Heart left ventricle (tissue), 16 donors: Measurements from ENCODE around the gene OR5H14. TPM values are rescaled to one million over a fixed set of nuclear protein-coding genes. Genes with fewer than 3 reads are reported as not detected.

ENCODE experiments used
- ATAC-seq, 4 donors: fragments of 200-7000 bp; cut with Tn5 transposase; one replicate each; pipeline ENCODE4 v1.9.1; 2020 to 2022; ENCODE audit warnings: moderate library complexity in 4 of 4, mild to moderate bottlenecking in 3 of 4, moderate number of reproducible peaks in 1 of 4
- DNase-seq, 5 donors: peaks; one replicate each; pipeline ENCODE4 v3.0.0-alpha.2; 2020
- H3K27ac ChIP-seq, 12 donors: fragments of 200-600 bp; sonication (generic) in 4 of 12; one replicate each; pipeline versions ENCODE4 v1.5.0 to v1.8.0; 2016 to 2022; ENCODE audit warnings: mild to moderate bottlenecking in 2 of 12
- H3K27me3 ChIP-seq, 9 donors: fragments of 200-600 bp; sonication (generic) in 2 of 9; one replicate each; pipeline versions ENCODE4 v1.5.1 to v1.8.0; 2016 to 2022; ENCODE audit warnings: mild to moderate bottlenecking in 3 of 9
- H3K36me3 ChIP-seq, 9 donors: fragments of 200-600 bp; sonication (generic) in 2 of 9; one replicate each; pipeline versions ENCODE4 v1.5.0 to v1.8.0; 2018 to 2022; ENCODE audit warnings: mild to moderate bottlenecking in 2 of 9
- H3K4me1 ChIP-seq, 12 donors: fragments of 200-600 bp; sonication (generic) in 4 of 12; one replicate each; pipeline versions ENCODE4 v1.5.0 to v1.8.0; 2016 to 2022; ENCODE audit warnings: mild to moderate bottlenecking in 3 of 12
- H3K4me3 ChIP-seq, 12 donors: fragments of 200-600 bp; sonication (generic) in 4 of 12; one replicate each; pipeline versions ENCODE4 v1.5.0 to v1.8.0; 2017 to 2022; ENCODE audit warnings: mild to moderate bottlenecking in 9 of 12, moderate library complexity in 4 of 12
- H3K9me3 ChIP-seq, 12 donors: fragments of 200-600 bp; sonication (generic) in 4 of 12; one replicate each; pipeline versions ENCODE4 v1.5.0 to v1.8.0; 2016 to 2022; ENCODE audit warnings: mild to moderate bottlenecking in 1 of 12
- CTCF ChIP-seq, 12 donors: fragments of 200-600 bp; sonication (generic) in 4 of 12; IDR thresholded peaks; one replicate each; pipeline versions ENCODE4 v1.5.0 to v1.8.0; 2018 to 2022; ENCODE audit warnings: antibody characterized with exemption in 12 of 12, mild to moderate bottlenecking in 5 of 12
- POLR2A ChIP-seq, 2 donors: fragments of 450-650 bp; IDR thresholded peaks; one replicate each; pipeline ENCODE4 v1.6.1; 2017; ENCODE audit warnings: antibody characterized with exemption in 2 of 2, mild to moderate bottlenecking in 2 of 2, moderate library complexity in 2 of 2
- WGBS, 4 donors: extraction: QIAGEN DNeasy Blood & Tissue Kit in 2 of 4; methylation state at CpG; one replicate each; pipeline versions ENCODE4 v1.1.5 to v1.1.7; 2013 to 2018; 5-methylcytosine and 5-hydroxymethylcytosine counted together
- intact Hi-C, 10 donors: fragments of 100-400 bp; cut with DNase I; formaldehyde crosslinking; loops; one replicate each; pipeline versions ENCODE4 v1.11.1 to v1.14.2; 2022
- polyA plus RNA-seq, 2 donors: library from polyadenylated mRNA; stranded (reverse); fragments of 200-250 nt; gene quantifications; one replicate each; pipeline ENCODE4 v1.2.3, GENCODE V29; 2013
- total RNA-seq, 9 donors: library from RNA; depleted of rRNA in 2 of 9; stranded (reverse); fragments of >200 nt in 2 of 9; fragmentation: NEBNext Ultra II Directional in 3 of 9; extraction: Animal tissue kit (Norgen Biotek cat#: 25700) in 3 of 9; gene quantifications; one replicate each; pipeline versions ENCODE4 v1.1.0 to v1.2.4, GENCODE V29; 2016 to 2023
- donor health status: ischemic (EF 13 %, LVEDD 7.1; RV severe dilation, severe dysfunction).
- donor health status: healthy with polysubstance abuse.
- donor health status: DM: no; HTN: yes; CAD: no.
- donor health status: DM: no; HTN: no; CAD: no.
- donor health status: ischemic (EF 25% LVEDD 6.9; RV normal size, moderate dysfunction).
- donor health status: ischemic (EF 25% LVEDD 5.7; RV mildly dilated, moderate dysfunction).
- donor health status: healthy.
- donor health status: DM: yes; HTN: yes; CAD: no.
- donor health status: ischemic (EF 35%, LVEDD 5.7; RV mildly dilated, moderate dysfunction).
- donor health status: nonischemic (EF 11% LVEDD 7.7; RV severe dilation, severe dysfunction).
- donor health status: DM: yes; HTN: yes; CAD: no.
- donor health status: PGD.
- donor health status: ischemic (EF 29% LVEDD 5.4; RV normal size, mild dysfunction).
- donor health status: nonischemic (EF 23%, LVEDD 6.1; RV moderate dilation, normal function).

Gene OR5H14
- total and polyA plus RNA-seq, 11 donors = not detected

GRCh38 chr3:98151241-98151640 lies 4.0 kb downstream of the OR5H14 start:
- Histone ChIP-seq H3K27me3 (no peaks in the 10 kb centered on the region), H3K4me3 (no peak overlapping the region), H3K9me3 (no peaks in the 10 kb centered on the region), H3K36me3 (no peaks in the 10 kb centered on the region), H3K4me1 (no peaks in the 10 kb centered on the region), H3K27ac (no peak overlapping the region)
- intact Hi-C loops = no loop called here
- no peak for DNase-seq
- WGBS, 4 donors = 22 to 35% (median 29%) methylated on average over 5 of the region's 5 CpGs
- TF ChIP-seq POLR2A (IDR thresholded peaks at IDR 0.05) (no peak), CTCF (IDR thresholded peaks at IDR 0.05) (no peak)
- no peak for ATAC-seq

- intact Hi-C loops = no loop called here
- TF ChIP-seq CTCF (IDR thresholded peaks at IDR 0.05) = no peak
- TF ChIP-seq POLR2A (IDR thresholded peaks at IDR 0.05) = no peak
- ATAC-seq (no peak), DNase-seq (no peak)
- Histone ChIP-seq H3K4me3 (no peak within 1 kb of the TSS), H3K27ac (no peak within 1 kb of the TSS), H3K36me3 (no peaks in the 10 kb centered on the region), H3K27me3 (no peaks in the 10 kb centered on the region), H3K9me3 (no peaks in the 10 kb centered on the region), H3K4me1 (no peaks in the 10 kb centered on the region)
- WGBS, 4 donors = 91 to 96% (median 94%) methylated on average over 3 of the region's 3 CpGs
Observed at GRCh38 chr3:98166396-98166795, 19.1 kb downstream of the OR5H14 start, which contains the start of gene OR5H15. Gene OR5H15, plus strand, starts transcription at chr3:98166696. Its CDS starts 2,004 bp downstream, at chr3:98168700.

- H3K4me1 ChIP-seq = no peaks in the 10 kb centered on the region
- no peak for TF ChIP-seq CTCF (IDR thresholded peaks at IDR 0.05)
- TF ChIP-seq POLR2A (IDR thresholded peaks at IDR 0.05) = no peak
- 48 to 54% (median 51%) methylated on average over 1 of the region's 1 CpG for WGBS, 4 donors
- H3K9me3 ChIP-seq = peaks cover 0 to 4% (median 0%) of the 10 kb centered on the region in 12 donors
- intact Hi-C loops = no loop called here
- no peaks in the 10 kb centered on the region for H3K27me3 ChIP-seq
- ATAC-seq (no peak), DNase-seq (no peak)
- no peak overlapping the region for H3K27ac ChIP-seq
- H3K36me3 ChIP-seq = no peaks in the 10 kb centered on the region
- H3K4me3 ChIP-seq = no peak overlapping the region
Observed at GRCh38 chr3:98171071-98171470, 23.8 kb downstream of the OR5H14 start.

- ATAC-seq = no peak
Observed at GRCh38 chr3:98172621-98173020, 25.3 kb downstream of the OR5H14 start.

More at GRCh38 chr3:98172621-98173020, 25.3 kb downstream of the OR5H14 start:
- Histone ChIP-seq H3K36me3 (no peaks in the 10 kb centered on the region), H3K4me3 (no peak overlapping the region), H3K27me3 (no peaks in the 10 kb centered on the region), H3K4me1 (no peaks in the 10 kb centered on the region), H3K9me3 (peaks cover 0 to 4% (median 0%) of the 10 kb centered on the region in 12 donors), H3K27ac (no peak overlapping the region)
- DNase-seq = no peak
- intact Hi-C loops = no loop called here
- no peak for TF ChIP-seq CTCF (IDR thresholded peaks at IDR 0.05)
- TF ChIP-seq POLR2A (IDR thresholded peaks at IDR 0.05) = no peak
- 54 to 72% (median 67%) methylated on average over 7 of the region's 7 CpGs for WGBS, 4 donors
